Erythroblast (primary cell): Measurements from ENCODE around the gene COG7.
"Not testable (repeated sequence)": the region's sequence is repeated elsewhere in the genome, so short reads cannot be mapped to it uniquely, and the experiment has no call there.

ENCODE experiments used
- DNase-seq, 2 experiments: peaks; one replicate each; lab custom pipeline; 2025; lab: John Stamatoyannopoulos, UW
- GATA1 ChIP-seq: IDR thresholded peaks from 2 replicates; pipeline ENCODE4 v1.6.1; 2011; ENCODE audit warnings: low read depth, mild to moderate bottlenecking, control low read depth, low read length, moderate library complexity
- POLR2A ChIP-seq: IDR thresholded peaks from 2 replicates; pipeline ENCODE4 v1.6.1; 2011; ENCODE audit warnings: mild to moderate bottlenecking, low read length

COG7 gene

DNA sequence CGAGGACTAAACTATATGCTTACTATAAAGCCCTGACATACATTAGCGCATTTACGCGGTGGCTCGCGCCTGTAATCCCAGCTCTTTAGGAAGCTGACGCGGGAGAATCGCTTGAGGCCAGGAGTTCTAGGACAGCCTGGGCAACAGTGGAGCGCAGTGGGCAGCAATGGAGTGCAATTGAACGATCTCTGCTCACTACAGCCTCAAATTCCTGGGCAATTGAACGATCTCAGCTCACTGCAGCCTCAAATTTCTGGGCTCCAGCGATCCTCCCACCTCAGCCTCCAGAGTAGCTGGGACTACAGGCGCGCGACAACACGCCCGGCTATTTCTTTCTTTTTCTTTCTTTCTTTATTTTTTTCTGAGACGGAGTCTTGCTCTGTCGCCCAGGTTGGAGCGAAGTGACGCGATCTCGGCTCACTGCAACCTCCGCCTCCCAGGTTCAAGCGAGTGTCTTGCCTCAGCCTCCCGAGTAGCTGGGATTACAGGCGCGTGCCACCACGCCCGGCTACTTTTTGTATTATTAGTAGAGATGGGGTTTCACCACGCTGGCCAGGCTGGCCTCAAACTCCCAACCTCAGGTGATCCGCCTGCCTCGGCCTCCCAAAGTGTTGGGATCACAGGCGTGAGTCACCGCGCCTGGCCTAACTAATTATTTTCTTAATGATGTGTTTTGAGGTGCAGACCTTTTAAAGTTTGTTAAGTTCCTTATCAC is 506 bp upstream of the COG7 start:
- TF ChIP-seq GATA1 (no peak), POLR2A (no peak)
- DNase-seq: no peak

DNA sequence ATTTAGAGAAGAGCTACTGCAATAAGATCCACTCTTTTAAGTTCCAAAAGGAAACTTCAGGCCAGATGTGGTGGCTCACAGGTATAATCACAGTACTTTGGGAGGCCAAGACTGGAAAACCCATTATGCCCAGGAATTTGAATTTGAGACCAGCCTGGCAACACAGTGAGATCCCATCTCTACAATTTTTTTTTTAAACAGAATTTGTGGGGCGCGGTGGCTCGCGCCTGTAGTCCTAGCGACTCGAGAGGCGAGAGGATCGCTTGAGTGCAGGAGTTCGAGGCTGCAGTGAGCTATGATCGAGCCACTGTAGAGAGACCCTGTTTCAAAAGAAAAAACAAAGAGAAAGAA is 793 bp downstream of the COG7 start:
- DNase-seq: peak in 1 of 2 experiments; percentile 55
- TF ChIP-seq POLR2A (no peak), GATA1 (no peak)

DNA sequence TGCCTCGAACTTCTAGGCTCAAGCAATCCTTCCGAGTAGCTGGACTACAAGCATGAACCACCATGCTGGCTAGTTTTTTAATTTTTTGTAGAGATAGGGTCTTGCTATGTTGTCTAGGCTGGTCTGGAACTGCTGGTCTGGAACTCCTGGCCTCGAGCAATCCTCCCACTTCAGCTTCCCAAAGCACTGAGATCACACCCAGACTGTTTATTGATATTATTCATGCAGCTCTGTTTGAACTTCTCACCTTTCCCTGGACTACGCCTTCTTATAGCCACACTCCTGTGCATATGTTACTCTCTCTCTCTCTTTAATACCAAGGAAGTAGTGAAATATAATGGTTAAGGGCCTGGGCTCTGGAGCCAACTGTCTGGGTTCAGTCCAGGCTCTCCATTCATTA is 4.6 kb downstream of the COG7 start:
- TF ChIP-seq GATA1: no peak
- no peak for TF ChIP-seq POLR2A
- no peak for DNase-seq

DNA sequence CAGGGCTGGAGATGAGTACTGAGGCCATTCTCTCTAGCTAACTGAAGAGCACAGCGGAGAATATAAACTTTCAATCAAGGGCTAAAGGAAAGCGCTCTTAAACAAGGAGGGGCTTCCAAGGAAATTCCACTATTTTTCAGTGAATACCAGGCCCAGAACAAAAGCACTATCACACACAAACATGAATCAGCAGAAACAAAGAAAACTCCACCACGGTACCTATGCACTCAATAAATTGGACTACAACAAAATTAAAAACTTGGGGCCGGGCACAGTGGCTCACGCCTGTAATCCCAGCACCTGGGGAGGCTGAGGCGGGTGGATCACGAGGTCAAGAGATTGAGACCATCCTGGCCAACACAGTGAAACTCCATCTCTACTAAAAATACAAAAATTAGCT is 15.4 kb downstream of the COG7 start:
- not testable (repeated sequence) for DNase-seq

DNA sequence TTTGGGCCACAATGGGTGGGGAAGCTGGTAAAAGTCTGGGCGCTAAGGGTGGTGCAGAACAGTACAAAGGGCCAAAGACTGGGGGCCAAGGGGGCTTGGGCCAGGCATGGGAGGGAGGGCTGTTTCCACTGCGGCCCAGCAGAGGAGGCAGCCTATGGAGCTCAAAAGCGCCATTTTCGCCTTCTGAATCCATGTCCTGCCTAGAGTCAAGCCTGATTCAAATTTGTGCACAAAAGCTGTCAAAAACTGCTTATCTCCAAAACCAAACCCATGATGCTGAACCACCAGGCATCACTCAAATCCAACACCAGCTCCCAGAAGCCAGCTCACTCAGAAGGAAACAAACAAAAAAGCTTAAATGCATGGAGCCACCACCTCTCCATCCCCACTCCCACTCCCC is 16.0 kb downstream of the COG7 start:
- no peak for TF ChIP-seq GATA1
- no peak for TF ChIP-seq POLR2A
- DNase-seq: peak; percentile 49 to 75

DNA sequence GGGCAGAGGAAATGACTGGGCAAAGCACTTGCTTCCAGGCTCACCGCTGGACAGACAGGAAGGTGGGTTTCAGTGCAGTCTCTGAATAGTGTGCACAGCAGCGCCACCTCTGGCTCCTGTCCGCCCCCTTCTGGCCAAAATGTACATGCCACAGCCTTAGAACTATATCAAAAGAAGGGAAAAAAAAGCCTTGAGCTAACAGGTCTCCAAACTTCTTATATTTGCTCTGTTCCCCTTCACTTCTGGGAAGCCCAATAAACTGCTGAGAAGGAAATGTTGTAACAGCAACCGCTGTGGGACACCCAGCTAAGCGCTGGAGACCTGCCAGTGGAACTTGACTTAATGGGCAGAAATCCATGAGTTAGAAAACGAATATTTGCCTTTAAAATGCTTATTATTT is 17.5 kb downstream of the COG7 start:
- TF ChIP-seq POLR2A (no peak), GATA1 (no peak)

DNA sequence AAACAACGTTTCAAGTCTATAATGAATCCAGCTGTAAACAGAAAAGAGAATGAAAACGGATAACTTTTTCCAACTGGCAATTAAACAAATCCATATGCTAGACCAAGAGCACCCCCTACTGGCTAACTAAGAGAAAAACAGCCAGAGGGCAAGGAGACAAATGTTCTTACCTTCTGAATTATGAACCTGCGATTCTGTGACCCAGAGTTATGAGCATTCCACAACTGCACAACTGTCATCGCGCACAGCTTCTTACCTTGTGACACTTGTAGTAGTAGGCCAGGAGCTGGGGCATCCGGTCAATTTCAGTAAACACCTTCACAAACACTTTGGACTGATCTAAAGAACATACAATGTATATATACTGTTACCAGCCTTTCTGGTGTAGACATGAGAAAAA is 18.6 kb downstream of the COG7 start:
- TF ChIP-seq POLR2A: no peak
- TF ChIP-seq GATA1: no peak
- DNase-seq: peak; percentile 81 to 88

More for the DNA sequence above, 17.5 kb downstream of the COG7 start:
- DNase-seq: peak; percentile 79 to 82

DNA sequence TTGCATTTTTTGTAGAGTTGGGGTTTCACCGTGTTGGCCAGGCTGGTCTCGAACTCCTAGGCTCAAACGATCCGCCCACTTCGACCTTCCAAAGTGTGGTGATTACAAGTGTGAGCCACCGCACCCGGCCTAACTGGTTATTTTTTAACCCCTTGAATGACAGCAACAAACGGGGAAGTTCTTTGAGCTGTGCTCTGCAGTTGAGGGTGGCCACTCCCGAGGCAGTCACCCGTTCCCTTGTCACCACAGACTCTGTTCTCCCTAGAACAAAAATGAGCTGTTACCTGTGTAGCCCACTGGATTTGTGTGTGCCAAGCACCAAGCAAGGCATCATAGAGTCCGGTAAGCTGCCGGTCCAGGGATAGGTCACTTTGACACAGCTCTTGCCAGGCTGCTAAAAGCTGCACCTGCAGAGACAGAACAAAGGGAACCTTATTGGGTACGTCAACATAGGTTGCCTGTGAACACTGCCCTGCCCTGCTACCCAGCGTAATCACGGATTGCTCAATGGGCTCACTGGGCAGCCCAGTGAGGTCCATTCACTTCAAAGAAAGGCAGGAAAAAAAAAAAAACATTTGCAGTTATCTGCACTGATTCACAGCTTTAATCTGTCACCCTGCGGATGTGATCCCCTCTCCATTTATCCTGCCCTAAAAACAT is 19.6 kb downstream of the COG7 start:
- TF ChIP-seq GATA1 (no peak), POLR2A (no peak)
- DNase-seq: no peak

DNA sequence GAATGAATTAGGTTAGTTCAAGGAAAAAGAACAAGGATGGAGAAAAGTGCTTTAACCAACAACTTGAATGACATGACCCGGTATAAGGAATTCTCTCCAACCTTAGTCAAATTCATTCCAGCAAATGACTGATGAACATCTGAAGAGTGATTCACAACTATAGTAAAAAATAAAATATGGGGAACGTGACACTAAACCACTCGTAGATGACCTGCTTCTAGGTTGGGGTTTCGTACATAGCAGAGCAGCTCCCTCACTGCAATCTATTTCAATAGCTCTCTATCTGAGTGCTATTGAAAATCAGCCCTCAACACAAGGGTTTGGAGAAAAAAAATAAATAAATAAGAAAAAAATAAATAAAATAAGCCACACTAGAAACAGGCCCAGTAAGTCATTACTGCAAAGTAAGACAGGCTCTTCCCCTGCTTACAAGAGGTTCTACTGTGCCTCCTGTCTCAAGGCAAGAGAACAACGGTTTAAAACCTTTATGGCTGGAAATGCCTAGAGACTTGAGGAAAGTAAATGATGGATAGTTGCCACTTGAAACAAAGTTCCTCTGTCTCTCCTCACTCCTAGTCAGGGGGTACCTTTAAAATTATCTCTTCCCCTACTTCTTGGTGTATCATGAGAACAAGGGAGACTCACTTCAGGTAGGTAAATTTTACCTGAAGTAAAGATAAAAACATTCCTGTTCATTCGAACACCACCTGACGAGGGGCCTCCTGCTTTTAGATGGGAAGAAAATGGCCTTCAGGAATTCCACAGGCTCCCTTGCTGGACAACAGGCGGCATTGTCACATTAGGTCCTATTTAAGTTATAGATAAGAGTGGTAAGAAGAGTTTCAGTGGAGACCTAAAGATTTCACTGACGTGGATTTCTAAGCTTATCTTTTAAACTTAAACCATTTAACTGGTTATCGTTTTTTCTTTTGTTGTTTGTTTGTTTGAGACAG is 20.5 kb downstream of the COG7 start:
- TF ChIP-seq POLR2A: no peak
- TF ChIP-seq GATA1: no peak

DNA sequence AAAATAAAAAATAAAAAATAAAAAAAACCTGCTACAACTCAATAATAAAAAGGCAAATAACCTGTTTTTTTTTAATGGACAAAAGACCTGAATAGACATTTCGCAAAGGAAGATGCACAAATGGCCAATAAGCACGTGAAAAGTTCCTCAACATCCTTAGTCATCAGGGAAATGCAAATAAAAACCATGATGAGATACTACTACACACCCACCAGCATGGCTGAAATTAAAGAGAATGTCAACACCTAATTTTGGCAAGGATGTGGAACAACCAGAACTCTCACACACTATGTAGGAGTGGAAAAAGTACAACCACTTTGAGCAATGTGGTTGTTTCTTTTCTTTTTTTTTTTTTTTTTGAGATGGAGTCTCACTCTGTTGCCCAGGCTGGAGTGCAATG is 24.6 kb downstream of the COG7 start:
- no peak for DNase-seq
- TF ChIP-seq POLR2A: no peak
- TF ChIP-seq GATA1: no peak

More for the DNA sequence above, 20.5 kb downstream of the COG7 start:
- no peak for DNase-seq

DNA sequence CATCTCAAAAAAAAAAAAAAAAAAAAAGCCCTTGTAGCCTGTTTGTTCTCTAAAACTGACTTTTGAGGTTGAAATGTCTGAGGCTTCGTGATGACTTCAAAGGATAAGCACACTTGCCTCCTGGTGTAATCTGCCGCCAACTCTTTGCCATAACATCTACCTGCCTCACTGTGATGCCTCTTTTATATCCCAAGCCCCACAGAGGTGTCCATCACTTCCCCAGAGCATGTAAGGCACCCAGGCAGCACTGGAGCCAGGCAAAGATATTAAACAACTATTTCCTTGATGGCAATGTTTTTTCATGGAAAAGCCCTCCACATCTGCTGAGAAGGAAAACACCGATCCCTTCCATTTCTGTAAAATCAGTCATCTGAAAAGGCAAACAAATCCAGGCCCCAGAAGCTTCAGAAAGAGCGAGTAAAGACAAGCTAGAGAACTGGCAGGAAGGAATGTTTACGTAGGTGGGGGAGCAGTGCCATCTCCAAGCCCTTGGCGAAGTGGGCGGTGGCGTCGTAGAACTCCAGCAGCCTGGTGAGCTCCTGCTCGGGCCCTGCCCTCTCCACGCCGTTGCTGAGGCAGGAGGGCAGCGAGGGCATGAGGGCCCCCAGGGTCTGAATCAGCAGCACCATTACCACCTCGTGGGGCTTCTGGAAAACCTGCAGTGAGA is 28.6 kb downstream of the COG7 start:
- TF ChIP-seq GATA1: no peak
- no peak for TF ChIP-seq POLR2A
- no peak for DNase-seq

DNA sequence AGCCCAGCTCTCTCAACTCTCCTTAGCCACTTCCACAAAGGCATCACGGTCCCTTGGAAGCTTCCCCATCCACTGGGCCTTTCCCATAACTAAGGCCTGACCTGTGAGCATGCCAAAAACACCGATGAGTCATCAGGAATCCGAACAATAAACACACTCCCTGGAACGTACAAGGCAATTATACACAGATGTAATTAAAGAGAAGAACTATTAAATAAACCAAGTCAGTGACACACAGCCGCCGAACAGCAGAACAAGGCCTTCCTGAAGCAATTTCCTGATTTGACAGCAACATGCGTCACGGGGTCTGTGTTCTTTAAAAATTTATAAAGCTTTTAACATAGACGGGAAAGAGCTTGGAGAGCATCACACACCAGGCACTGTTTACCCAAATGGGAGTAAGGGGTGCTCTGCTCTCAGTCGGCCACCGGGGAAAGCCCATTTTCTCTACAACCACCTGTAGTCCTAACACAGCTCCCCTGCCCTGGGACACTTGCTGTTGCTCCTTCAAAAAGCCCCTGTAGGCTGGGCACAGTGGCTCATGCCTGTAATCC is 29.4 kb downstream of the COG7 start:
- TF ChIP-seq POLR2A (no peak), GATA1 (no peak)
- no peak for DNase-seq

DNA sequence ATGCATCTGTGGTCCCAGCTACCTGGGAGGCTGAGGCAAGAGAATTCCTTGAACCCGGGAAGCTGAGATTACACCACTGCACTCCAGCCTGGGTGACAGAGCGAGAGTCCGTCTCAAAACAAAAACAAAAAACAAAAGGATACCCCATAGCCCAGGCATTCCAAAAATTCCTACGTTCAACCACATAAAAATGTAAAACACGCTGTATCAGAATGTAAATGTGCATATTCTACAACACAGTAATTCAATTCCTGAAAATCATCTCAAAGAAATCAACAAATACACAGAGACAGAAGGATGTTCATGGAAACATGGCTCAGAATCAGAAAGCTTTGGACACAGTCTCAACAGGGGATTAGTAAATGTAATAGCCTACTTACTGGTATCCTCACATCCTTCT is 33.0 kb downstream of the COG7 start:
- DNase-seq: no peak
- no peak for TF ChIP-seq POLR2A
- no peak for TF ChIP-seq GATA1
